NB4 (cell line): ENCODE measurements around the gene SMARCA2.

Experiments
- DNase-seq: peaks from one replicate; pipeline ENCODE4 v3.0.0; 2010; ENCODE audit warnings: low read depth
- H3K4me3 ChIP-seq: one replicate; pipeline ENCODE4 v1.5.1; 2011; ENCODE audit warnings: mild to moderate bottlenecking, low read depth, low read length, moderate library complexity
- CTCF ChIP-seq: IDR thresholded peaks from one replicate; pipeline ENCODE4 v1.5.1; 2012; ENCODE audit warnings: low read depth, low read length
- MAX ChIP-seq: IDR thresholded peaks from 2 replicates; pipeline ENCODE4 v1.6.1; 2011; ENCODE audit warnings: low read depth, low read length
- MYC ChIP-seq: IDR thresholded peaks from 2 replicates; pipeline ENCODE4 v1.6.1; 2011; ENCODE audit warnings: low read depth, low read length
- POLR2A ChIP-seq: IDR thresholded peaks from 2 replicates; pipeline ENCODE4 v1.6.1; 2011; ENCODE audit warnings: mild to moderate bottlenecking; ENCODE audit not compliant: insufficient read length; ENCODE audit errors: extremely low read depth

The SMARCA2 gene

DNA sequence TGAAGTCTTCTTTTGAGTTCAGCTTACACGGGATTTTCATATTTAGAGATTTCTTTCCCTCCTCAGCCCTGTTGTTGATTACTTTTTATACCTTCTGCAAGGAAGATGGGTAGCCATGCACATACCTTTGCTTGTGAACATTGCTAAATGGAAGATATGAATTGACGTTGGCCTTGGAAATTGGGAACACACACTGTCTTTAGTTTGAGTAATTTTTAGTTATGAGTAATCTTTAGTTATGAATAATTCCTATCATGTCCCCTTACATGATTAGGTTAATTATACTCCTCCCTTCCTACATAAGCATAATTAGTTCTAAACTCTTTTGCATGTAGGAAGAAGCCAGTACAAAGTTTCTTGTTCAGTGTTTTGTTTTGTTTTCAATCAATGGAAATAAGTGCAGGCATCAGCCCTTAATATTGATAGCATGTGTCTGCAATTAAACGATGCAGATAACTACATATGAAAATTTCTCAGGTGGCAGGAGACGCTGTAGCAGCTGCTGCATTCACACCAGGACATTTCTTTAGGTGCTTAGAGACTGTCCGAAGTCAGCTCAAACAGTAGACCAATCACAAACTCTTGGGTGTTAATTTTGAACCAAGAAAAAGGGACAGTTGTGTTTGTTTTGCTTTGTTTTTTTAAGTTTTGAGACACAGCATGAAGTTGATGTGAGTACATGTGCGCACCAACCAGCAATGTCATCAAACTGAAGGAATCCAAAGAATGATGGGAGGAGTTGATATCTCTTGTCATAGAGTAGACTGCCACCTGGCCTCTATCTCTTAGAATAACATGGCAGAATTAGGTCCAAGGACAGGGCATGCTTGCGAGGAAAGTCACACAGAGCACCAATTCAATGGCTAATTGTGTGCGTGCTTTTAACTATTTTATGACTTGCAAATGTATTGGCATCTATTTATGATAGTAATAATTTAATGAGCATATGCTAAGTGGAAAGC lies 51.4 kb downstream of the SMARCA2 start:
- no peak overlapping the region for H3K4me3 ChIP-seq
- TF ChIP-seq POLR2A: no peak
- no peak for TF ChIP-seq CTCF
- TF ChIP-seq MYC: no peak
- TF ChIP-seq MAX: no peak
- peak; percentile 32 for DNase-seq

- TF ChIP-seq CTCF: no peak
- TF ChIP-seq MYC: no peak
- TF ChIP-seq MAX: no peak
- no peak for TF ChIP-seq POLR2A
- no peak for DNase-seq
- no peak overlapping the region for H3K4me3 ChIP-seq
Measured at GRCh38 chr9:2072752-2073405, 57.7 kb downstream of the SMARCA2 start.

DNA sequence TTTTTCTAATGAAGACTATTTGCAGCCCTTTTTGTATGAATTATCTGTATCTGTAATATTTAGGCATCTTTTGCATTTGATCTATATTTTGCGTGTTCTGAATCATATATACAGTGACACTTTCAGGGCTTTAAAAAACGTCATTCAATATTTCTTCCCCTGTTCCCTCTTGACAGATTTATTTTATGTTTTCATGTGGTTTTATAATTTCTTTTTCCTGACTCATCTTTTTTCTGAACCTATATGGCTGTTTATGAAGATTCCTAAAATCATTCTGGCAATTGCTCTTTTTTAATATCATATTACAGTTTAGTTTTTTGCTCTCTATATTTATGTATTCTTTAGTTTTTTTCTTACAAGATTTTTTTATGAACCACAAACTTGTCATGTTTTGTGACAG lies 67.6 kb downstream of the SMARCA2 start:
- TF ChIP-seq CTCF (no peak), POLR2A (no peak), MAX (no peak), MYC (no peak)
- DNase-seq: no peak
- H3K4me3 ChIP-seq: no peak overlapping the region

GRCh38 chr9:2083479-2083878 lies 68.3 kb downstream of the SMARCA2 start:
- no peak overlapping the region for H3K4me3 ChIP-seq
- TF ChIP-seq POLR2A (no peak), MAX (no peak), MYC (no peak), CTCF (no peak)
- no peak for DNase-seq

DNA sequence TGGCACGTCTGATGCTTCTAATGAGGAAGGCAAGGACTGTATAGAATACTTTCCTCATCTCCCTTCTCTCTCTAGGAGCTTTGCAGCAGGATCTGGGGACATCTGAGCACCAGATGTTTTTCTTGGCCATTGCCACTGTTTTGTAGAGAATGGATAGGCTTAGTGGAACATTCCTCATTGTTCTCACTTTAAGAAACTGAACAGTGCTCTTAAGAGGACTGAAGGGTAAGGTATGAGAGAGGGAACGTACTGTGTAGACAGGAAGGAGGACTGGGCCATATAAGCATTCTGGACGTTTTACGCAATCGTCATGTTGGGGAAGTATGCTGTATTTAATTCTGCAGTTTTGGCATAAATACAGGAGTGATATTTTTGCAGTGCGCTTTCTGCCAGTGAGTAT lies 70.6 kb downstream of the SMARCA2 start:
- peak; percentile 41 for DNase-seq
- H3K4me3 ChIP-seq: no peak overlapping the region
- TF ChIP-seq MAX (no peak), CTCF (no peak), MYC (no peak), POLR2A (no peak)
